ENCODE results near the gene CFAP97D2.
A peak's percentile ranks its signal among the peaks of the same experiment; 100 is the strongest.
"Not testable (repeated sequence)": the region's sequence is repeated elsewhere in the genome, so short reads cannot be mapped to it uniquely, and the experiment has no call there.

Gene CFAP97D2

DNA sequence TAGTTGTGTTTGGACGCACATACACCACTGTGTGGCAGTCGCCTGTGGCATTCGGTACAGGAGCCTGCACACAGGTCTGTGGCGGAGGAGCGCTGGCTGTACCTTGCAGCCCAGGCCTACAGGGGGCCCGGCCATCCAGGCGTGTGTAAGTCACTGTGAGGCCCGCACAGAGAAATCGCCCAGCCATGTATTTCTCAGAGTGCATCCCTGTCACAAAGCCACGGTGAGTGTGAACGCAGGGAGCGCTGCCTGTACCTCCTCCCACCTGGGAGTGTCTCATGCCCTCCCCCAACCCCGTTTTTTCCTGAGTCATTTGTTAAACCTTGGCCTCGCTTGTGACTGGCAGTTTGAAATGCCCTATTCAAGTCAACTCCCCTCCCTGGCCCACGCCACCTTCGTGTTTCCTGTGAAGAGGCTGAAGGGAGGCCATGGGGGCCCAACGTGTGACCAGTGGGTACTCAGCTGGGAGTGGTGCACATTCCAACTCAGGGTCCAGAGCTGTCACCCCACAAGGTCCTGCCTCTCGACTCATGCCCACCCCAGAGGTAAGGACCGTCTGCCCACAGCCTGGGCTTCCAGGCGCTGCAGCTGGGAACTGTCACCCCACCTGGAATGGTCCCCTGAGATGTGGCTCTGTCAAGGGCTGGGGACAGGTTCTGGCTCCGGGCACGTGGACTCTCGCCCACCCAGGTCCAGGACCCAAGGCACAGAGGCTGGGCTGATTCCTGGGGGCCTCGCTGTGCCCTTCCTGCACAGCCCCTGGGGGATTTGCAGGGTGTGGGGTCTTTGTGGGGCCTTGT, 35.1 kb upstream of the CFAP97D2 start:
- DNase-seq (ENCODE audit: low spot score), result peak; percentile 80

GRCh38 chr13:114144606-114145244, 34.3 kb upstream of the CFAP97D2 start:
- no peak for DNase-seq (ENCODE audit: low spot score)

DNA sequence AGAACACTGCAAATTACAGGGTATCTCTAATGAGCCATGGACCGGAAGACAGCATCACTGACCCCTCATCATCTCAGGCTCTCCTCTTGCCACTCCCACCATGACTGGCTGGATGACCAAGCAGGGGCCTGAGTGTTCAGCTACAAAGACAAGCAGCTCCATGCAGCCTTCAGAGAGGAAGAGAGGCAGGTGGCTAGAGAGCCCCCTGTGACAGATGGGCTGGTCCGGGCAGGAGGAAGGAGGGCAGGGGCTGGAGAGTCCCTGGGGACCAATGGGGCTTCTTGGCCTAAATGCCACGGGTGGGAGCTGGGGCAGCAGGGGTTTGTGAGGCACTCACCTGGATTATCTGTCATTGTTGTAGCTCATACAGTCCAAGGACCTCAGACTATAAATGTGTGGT, 33.8 kb upstream of the CFAP97D2 start:
- no peak for DNase-seq (ENCODE audit: low spot score)

- no peak for DNase-seq (ENCODE audit: low spot score)
Observed at GRCh38 chr13:114145722-114146121, 33.3 kb upstream of the CFAP97D2 start.

GRCh38 chr13:114146173-114146572, 32.9 kb upstream of the CFAP97D2 start:
- no peak for DNase-seq (ENCODE audit: low spot score)

DNA sequence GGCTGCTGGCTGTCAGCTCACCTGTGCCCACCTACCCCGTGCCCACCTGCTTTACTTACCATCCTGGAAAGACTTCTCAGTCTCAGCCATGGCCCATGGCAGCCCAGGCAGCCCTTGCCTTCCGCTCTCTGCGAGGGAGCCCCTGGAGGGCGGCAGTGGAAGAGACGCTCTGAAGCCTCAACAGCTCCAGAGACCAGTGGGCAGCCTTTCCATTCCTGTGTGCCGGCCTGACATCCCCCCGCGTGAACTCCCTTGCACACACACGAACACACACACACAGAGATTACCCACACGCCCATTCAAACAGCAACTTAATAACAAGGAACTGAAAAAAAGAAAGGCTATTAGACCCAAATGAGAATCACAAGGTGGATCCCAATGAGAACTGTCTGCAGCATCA, 32.4 kb upstream of the CFAP97D2 start:
- DNase-seq (ENCODE audit: low spot score), result peak; percentile 77

DNA sequence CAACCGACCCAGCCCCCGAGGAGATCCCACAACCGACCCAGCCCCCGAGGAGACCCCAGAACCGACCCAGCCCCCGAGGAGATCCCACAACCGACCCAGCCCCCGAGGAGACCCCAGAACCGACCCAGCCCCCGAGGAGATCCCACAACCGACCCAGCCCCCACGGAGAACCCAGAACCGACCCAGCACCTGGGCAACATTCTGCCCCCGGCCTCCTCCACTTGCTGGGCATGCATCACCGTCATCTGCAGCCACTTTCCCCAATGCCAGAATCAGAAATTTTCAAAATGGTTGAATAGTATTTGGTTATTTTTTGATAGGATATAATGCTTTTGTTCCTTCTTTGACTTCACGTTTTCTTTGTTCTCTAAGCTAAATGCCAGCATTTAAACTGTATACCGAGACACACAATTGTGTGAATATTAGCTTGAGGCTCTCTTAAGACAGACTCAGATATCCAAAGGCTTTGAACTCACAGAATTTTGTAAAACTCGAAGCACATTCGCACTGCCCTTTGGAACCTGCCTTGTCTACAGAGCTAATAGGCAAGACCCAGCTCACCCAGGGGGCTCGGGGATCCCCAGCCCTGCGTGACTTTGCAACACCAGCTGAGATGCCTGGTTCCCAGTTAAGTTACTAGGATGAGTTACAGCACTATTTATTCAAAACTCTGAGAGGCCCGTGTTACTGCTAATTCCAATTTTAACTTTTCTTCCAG, 31.1 kb upstream of the CFAP97D2 start:
- no peak for DNase-seq (ENCODE audit: low spot score)

DNA sequence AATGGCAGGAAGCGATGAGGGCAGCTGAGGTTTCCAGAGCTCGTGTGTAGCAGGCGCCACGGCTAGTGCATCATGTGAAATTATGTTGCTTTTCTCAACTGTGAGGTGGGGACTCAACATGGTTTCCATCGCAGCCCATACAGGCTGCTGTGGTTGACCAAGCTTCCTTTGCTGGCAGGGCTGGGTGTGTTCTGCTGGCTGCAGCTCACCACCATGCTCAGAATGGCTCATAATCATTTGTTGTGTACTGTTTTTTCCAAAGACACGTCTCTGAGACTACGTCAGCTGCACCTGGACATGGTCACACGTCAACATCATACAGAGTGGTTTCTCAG, 30.6 kb upstream of the CFAP97D2 start:
- DNase-seq (ENCODE audit: low spot score), result no peak

DNA sequence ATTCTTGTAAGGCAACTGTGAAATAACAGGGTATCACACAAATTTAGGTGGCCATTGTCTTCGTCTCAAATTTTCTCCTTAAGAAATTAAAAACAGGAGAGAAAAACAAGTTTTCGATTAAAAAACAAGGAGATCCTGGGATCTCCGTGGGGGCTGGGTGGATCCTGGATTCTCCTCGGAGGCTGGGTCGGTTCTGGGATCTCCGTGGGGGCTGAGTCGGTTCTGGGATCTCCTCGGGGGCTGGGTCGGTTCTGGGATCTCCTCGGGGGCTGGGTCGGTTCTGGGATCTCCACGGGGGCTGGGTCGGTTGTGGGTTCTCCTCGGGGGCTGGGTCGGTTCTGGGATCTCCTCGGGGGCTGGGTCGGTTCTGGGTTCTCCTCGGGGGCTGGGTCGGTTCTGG, 30.2 kb upstream of the CFAP97D2 start:
- not testable (repeated sequence) for DNase-seq (ENCODE audit: low spot score)

- peak; percentile 3 for DNase-seq (ENCODE audit: low spot score)
Observed at GRCh38 chr13:114149774-114150740, 29.0 kb upstream of the CFAP97D2 start.

GRCh38 chr13:114151031-114151430, 28.0 kb upstream of the CFAP97D2 start:
- DNase-seq (ENCODE audit: low spot score), result no peak

GRCh38 chr13:114151565-114152284, 27.3 kb upstream of the CFAP97D2 start:
- DNase-seq (ENCODE audit: low spot score), result peak; percentile 55

- no peak for DNase-seq (ENCODE audit: low spot score)
Observed at GRCh38 chr13:114152285-114152645, 26.8 kb upstream of the CFAP97D2 start.

DNA sequence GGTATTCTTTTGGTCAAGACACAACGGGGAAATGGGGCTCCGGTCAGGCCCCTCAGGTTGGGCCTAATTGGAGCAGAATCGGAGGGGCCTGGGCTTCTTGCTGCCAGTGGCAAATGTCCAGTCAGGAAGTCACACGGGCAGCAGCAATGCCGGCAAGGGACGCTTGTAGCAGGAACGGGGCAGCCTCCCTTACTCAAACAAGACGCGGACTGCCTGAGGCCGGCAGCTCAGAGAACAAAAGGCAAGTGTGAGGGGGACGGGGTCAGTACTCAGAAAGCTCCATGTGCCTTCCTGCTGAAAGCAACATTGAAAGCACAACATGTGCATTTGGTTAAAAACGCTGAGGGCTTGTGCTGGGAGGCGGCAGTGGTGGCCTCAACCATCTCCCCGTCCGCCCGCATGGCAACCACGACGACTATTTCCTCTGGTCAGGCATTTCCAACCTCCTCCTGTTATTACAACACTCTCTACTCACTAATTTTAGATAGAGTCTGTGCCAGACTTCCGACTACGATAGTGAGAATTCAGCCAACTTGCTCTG, 26.2 kb upstream of the CFAP97D2 start:
- DNase-seq (ENCODE audit: low spot score), result no peak

DNA sequence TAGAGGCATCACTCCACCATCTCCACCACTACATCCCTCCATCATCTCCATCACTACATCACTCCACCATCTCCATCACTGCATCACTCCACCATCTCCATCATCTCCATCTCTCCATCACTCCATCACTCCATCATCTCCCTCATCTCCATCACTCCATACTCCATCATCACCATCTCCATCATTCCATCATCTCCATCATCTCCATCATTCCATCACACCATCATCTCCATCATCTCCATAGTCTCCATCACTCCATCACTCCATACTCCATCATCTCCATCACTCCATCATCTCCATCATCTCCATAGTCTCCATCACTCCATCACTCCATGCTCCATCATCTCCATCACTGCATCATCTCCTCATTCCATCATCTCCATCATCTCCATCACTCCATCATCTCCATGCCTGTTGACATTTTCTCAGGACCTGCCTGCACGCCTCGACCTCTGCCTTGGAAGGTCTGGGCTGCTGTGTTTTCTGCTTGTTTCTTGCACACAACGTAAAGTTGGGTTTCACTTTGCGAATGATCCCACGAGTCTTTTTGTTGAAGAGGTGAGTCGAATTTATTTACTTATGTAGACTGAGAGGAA, 25.5 kb upstream of the CFAP97D2 start:
- DNase-seq (ENCODE audit: low spot score), result peak; percentile 2

- peak; percentile 3 for DNase-seq (ENCODE audit: low spot score)
Observed at GRCh38 chr13:114154476-114154875, 24.6 kb upstream of the CFAP97D2 start.

DNA sequence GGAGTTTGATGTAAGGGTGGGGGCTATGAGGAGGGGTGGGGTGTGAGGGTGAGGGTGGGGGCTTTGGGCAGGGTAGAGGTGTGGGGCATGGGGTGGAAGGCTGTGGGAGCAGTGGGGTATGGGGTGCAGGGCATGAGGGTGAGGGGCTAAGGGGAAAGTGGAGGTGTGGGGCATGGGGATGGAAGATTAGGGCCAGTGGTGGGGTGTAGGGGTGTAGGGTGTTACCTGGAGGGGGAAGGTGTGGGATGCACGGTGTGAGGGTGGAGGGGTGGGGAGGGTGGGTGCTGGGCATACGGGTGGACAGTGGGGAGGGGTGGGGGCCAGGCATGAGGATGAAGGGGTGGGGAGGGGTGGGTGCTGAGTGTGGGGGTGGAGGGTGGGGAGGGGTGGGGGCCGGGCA, 23.7 kb upstream of the CFAP97D2 start:
- DNase-seq (ENCODE audit: low spot score), result no peak

GRCh38 chr13:114155926-114156883, 22.9 kb upstream of the CFAP97D2 start:
- no peak for DNase-seq (ENCODE audit: low spot score)

GRCh38 chr13:114157869-114158495, 21.1 kb upstream of the CFAP97D2 start:
- peak; percentile 2 for DNase-seq (ENCODE audit: low spot score)
